GM23338 (cell line): ENCODE measurements around the gene PLBD2. TPM values are rescaled to one million over a fixed set of nuclear protein-coding genes. Genes with fewer than 3 reads are reported as not detected.
A peak's percentile ranks its signal among the peaks of the same experiment; 100 is the strongest.

Experiments
- ATAC-seq: fragments of 200-7000 bp; cut with Tn5 transposase; 3 replicates; pipeline ENCODE4 v1.9.1; 2020
- DNase-seq: peaks from one replicate; pipeline ENCODE4 v3.0.0-alpha.2; 2015; ENCODE audit warnings: low spot score
- H2AFZ ChIP-seq: fragments of 200-600 bp; sonication (generic); 2 replicates; pipeline ENCODE4 v1.8.0; 2016; ENCODE audit warnings: antibody characterized with exemption, mild to moderate bottlenecking, moderate library complexity
- H3F3A ChIP-seq: fragments of 200-600 bp; sonication (generic); replicated peaks from 2 replicates; pipeline ENCODE4 v1.8.0; 2017; ENCODE audit warnings: antibody characterized with exemption, mixed run types, low read depth
- H3K27ac ChIP-seq: fragments of 200-600 bp; sonication (generic); 2 replicates; pipeline ENCODE4 v1.6.1; 2016; ENCODE audit warnings: low read depth
- H3K27me3 ChIP-seq: fragments of 200-600 bp; sonication (generic); 2 replicates; pipeline ENCODE4 v1.8.0; 2016; ENCODE audit warnings: mild to moderate bottlenecking, mixed run types, moderate library complexity; ENCODE audit not compliant: insufficient read depth
- H3K36me3 ChIP-seq: fragments of 200-600 bp; sonication (generic); 2 replicates; pipeline ENCODE4 v1.8.0; 2016; ENCODE audit warnings: mild to moderate bottlenecking; ENCODE audit not compliant: insufficient read depth
- H3K4me1 ChIP-seq: fragments of 200-600 bp; sonication (generic); 2 replicates; pipeline ENCODE4 v1.8.0; 2016; ENCODE audit warnings: mild to moderate bottlenecking, moderate library complexity; ENCODE audit not compliant: insufficient read depth
- H3K4me2 ChIP-seq: fragments of 200-600 bp; sonication (generic); 2 replicates; pipeline ENCODE4 v1.7.1; 2017; ENCODE audit warnings: mixed run types
- H3K4me3 ChIP-seq: fragments of 200-600 bp; sonication (generic); 2 replicates; pipeline ENCODE4 v1.6.1; 2016; ENCODE audit warnings: mixed run types
- H3K79me2 ChIP-seq: fragments of 200-600 bp; sonication (generic); replicated peaks from 2 replicates; pipeline ENCODE4 v1.8.0; 2017; ENCODE audit warnings: mild to moderate bottlenecking; ENCODE audit not compliant: insufficient read depth
- H3K9me2 ChIP-seq: fragments of 200-600 bp; sonication (generic); 2 replicates; pipeline ENCODE4 v1.8.0; 2017; ENCODE audit not compliant: insufficient read depth
- H4K20me1 ChIP-seq: fragments of 200-600 bp; sonication (generic); replicated peaks from 2 replicates; pipeline ENCODE4 v1.8.0; 2017; ENCODE audit warnings: mild to moderate bottlenecking; ENCODE audit not compliant: insufficient read depth
- H3K27ac Mint-ChIP-seq: 2 replicates; pipeline ENCODE4 v1.8.0; 2020; ENCODE audit warnings: inconsistent platforms, mild to moderate bottlenecking, moderate library complexity, mixed read lengths
- H3K27me3 Mint-ChIP-seq: 3 replicates; pipeline ENCODE4 v1.8.0; 2022; ENCODE audit warnings: low read depth, mild to moderate bottlenecking, moderate library complexity, mixed read lengths, inconsistent platforms; ENCODE audit not compliant: insufficient read depth, poor library complexity
- H3K36me3 Mint-ChIP-seq: 3 replicates; pipeline ENCODE4 v1.8.0; 2021; ENCODE audit warnings: low read depth, mild to moderate bottlenecking, inconsistent platforms, moderate library complexity, mixed read lengths
- H3K4me1 Mint-ChIP-seq: 3 replicates; pipeline ENCODE4 v1.8.0; 2020; ENCODE audit warnings: mild to moderate bottlenecking, inconsistent platforms, mixed read lengths
- H3K4me3 Mint-ChIP-seq: 3 replicates; pipeline ENCODE4 v1.8.0; 2021; ENCODE audit warnings: moderate library complexity, mild to moderate bottlenecking, inconsistent platforms, mixed read lengths
- H3K9me3 Mint-ChIP-seq: 3 replicates; pipeline ENCODE4 v1.8.0; 2020; ENCODE audit warnings: moderate library complexity, mild to moderate bottlenecking, inconsistent platforms, mixed read lengths
- CTCF ChIP-seq, 2 experiments: fragments of 200-600 bp in 1 of 2; sonication (generic) in 1 of 2; conservative IDR thresholded peaks; 2 replicates each; pipeline versions ENCODE4 v1.5.1 to v1.6.1; 2016 to 2017; ENCODE audit warnings: antibody characterized with exemption in 2 of 2, low read depth in 2 of 2, mild to moderate bottlenecking in 2 of 2, moderate library complexity in 1 of 2
- EZH2 ChIP-seq: fragments of 200-600 bp; sonication (generic); IDR thresholded peaks from one replicate; pipeline ENCODE4 v1.8.0; 2017; ENCODE audit warnings: antibody characterized with exemption, mild to moderate bottlenecking, low read depth; ENCODE audit not compliant: unreplicated experiment
- ZNF462 ChIP-seq: fragments of 250-450 bp; sonication (Bioruptor Pico); IDR thresholded peaks from 2 replicates; pipeline ENCODE4 v1.5.0; 2020; ENCODE audit warnings: mild to moderate bottlenecking, moderate library complexity
- polyA plus RNA-seq: library from polyadenylated mRNA; unstranded; fragments of >200 nt; fragmentation: Nextera tagmentation; extraction: Ambion mirVana; gene quantifications from 2 replicates; pipeline ENCODE4 v1.2.1, GENCODE V29; 2016
- total RNA-seq: library from RNA; depleted of rRNA; stranded (reverse); fragments of >200 nt; shearing (Covaris generic); gene quantifications from 2 replicates; pipeline ENCODE4 v1.2.3, GENCODE V29; 2014

Gene PLBD2
- total and polyA plus RNA-seq, 2 experiments from 2014 or later = 10.2 to 37.1 TPM

GRCh38 chr12:113359939-113360748 is 1.8 kb downstream of the PLBD2 start:
- Histone ChIP-seq H3K4me1 (peaks cover 9% of the 10 kb centered on the region), H3K79me2 (peaks cover 4% of the 10 kb centered on the region), H3K36me3 (no peaks in the 10 kb centered on the region), H3K27ac (no peak overlapping the region), H3K4me3 (no peak overlapping the region), H4K20me1 (no peaks in the 10 kb centered on the region; the same call in 1 of the 2 replicates), H3K9me2 (no peaks in the 10 kb centered on the region), H3F3A (no peaks in the 10 kb centered on the region), H3K4me2 (peak overlapping the region; percentile 93), H3K27me3 (no peaks in the 10 kb centered on the region), H2AFZ (no peak overlapping the region)
- DNase-seq = peak; percentile 20
- peak overlapping the region; percentile 82; the same call in 2 of the 3 replicates for H3K4me3 Mint-ChIP-seq
- no peak overlapping the region for H3K27ac Mint-ChIP-seq
- no peaks in the 10 kb centered on the region for H3K9me3 Mint-ChIP-seq
- peaks cover 6% of the 10 kb centered on the region; the same call in 2 of the 3 replicates for H3K36me3 Mint-ChIP-seq
- peaks cover 17% of the 10 kb centered on the region for H3K4me1 Mint-ChIP-seq
- TF ChIP-seq EZH2 = no peak
- no peak for TF ChIP-seq ZNF462 (CRISPR knock-in tag)
- TF ChIP-seq CTCF (conservative IDR thresholded peaks at IDR 0.05; ENCODE audit: low read depth in 2 of 2) = peak; percentile 30 to 58; a peak in 3 of 4 replicates
- ATAC-seq = peak; percentile 10
- H3K27me3 Mint-ChIP-seq = peaks cover 13% of the 10 kb centered on the region
